ENCODE results near the gene DOK7.
A peak's percentile ranks its signal among the peaks of the same experiment; 100 is the strongest.

Gene DOK7

DNA sequence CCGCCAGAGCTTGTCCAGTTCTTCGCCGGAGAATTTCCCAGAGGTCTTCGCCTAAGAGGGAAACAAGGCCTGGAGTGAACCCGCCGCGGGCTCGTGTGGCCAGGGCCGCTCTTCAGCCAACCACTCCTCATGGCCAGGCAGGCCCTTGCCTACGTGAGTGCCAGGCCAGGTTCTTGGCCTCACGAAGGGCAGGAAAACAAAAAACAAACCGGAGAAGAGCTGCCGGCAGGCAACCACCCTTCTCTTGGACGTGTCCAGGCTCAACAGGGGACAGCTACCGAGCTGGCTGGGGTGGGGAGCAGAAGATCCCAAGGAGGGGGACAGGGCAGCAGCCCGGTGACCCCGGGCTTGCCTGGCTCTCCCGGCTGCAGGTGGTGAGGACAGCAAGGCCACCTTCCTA, 55.8 kb downstream of the DOK7 start:
- Mint-ChIP-seq H3K9me3 (no peaks in the 10 kb centered on the region), H3K27ac (no peak overlapping the region), H3K4me1 (peaks cover 3 to 5% of the 10 kb centered on the region in 2 donors), H3K27me3 (no peaks in the 10 kb centered on the region), H3K36me3 (peaks cover 49 to 55% of the 10 kb centered on the region in 2 donors), H3K4me3 (no peak overlapping the region)
- ATAC-seq (replicated peaks) (no peak), DNase-seq (no peak)

DNA sequence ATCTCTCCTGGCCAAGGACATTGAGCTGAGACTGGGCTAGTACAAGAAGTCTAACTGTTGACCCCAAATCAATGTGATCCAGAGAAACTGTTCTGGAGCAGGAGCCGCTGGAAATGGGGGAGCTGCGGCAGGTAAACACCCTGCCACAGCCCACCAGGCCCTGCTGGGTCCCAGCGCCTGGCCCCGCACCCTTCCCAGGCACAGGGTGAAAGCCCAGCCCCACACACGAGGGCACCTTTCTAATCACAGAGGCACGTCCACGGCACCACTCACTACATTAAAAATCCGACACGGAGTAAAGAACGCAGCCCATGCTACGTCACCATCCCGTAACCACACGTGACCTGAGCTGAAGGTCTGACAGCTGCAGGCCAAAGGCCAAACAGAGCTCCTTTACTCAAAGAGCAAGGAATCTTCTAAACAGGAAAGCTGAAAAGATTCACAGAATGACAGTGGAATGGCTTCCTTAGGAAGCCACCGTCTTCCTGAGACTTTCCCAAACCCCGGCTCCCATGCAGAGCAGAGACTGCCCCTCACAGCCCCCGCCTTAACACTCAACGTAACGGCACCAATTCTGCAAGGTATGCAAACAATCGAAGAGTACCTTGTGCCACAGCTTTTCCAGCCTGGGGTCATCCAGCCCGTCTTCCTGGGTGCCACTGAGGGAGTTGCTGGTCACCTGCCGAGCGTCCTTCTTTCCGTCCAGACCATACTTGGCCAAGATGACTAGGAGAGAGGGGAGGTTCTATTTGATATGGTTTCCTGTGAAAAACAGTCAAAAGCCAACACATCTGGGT, 56.6 kb downstream of the DOK7 start:
- Mint-ChIP-seq H3K27ac (peak overlapping the region; percentile 42), H3K36me3 (peaks cover 50 to 55% of the 10 kb centered on the region in 2 donors), H3K4me3 (no peak overlapping the region), H3K27me3 (no peaks in the 10 kb centered on the region), H3K4me1 (peaks cover 3 to 5% of the 10 kb centered on the region in 2 donors), H3K9me3 (no peaks in the 10 kb centered on the region)
- no peak for DNase-seq
- no peak for ATAC-seq (replicated peaks)

DNA sequence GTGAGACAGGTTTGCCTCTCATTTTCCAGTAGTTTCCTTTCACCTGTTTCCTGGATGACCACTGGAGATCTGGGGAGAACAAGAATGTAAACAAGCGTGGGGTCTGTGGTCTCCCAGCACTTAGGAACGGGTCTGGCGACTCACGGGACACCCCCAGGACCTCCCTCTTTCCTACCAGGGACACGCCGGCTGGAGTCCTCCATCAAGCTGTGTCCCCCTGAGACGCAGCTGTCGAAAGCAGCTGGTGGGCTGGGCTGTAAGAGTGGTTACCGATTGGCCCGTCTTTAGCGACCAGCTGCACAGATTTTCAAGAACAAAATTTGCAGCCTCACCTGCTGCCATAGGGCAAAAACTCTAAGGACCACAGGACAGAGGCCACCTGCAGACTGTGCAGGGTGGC, 57.2 kb downstream of the DOK7 start:
- no peak for DNase-seq
- Mint-ChIP-seq H3K4me1 (peaks cover 5% of the 10 kb centered on the region in 2 donors), H3K27me3 (no peaks in the 10 kb centered on the region), H3K4me3 (no peak overlapping the region), H3K36me3 (peaks cover 47 to 53% of the 10 kb centered on the region in 2 donors), H3K27ac (peak overlapping the region; percentile 25), H3K9me3 (no peaks in the 10 kb centered on the region)
- no peak for ATAC-seq (replicated peaks)

DNA sequence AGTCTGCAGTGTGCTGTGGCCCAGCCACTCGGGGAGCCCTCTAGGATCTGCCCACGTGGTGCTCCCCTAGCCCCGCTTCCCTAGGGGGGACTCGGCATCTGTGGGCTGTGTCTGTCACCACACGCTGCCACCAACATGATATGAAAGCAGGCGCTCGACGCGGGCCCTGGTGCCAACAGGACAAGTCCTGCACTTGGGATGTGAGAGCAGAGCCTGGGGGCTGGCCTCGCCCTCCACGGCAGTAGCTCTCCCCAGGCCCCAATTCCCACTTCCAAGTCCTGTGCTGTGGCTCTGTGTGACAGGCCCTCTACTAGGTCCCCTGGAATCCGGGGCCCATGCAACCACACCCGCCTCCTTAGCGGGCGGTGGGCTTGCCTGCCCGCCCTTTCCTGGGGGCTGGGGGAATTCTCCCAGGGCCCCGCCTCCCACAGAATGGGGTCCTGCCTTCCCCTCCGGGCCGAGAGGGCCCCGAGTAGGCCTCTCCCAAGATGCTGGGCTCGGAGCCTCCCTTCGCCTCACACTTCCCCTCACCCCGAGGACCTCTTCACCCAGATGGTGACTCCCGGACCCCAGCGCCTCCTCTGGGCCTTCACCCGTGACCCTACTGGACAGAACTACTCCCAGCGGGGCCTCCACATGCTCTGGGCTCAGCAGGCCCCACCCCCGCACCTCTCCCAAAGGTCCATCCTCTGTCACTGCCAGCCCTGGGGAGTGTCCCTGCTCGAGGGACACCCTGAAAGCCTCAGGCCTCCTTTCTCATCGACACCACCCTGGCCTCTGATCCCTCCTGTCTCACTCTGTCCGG, 57.9 kb downstream of the DOK7 start:
- Mint-ChIP-seq H3K9me3 (no peaks in the 10 kb centered on the region), H3K27ac (no peak overlapping the region), H3K4me3 (no peak overlapping the region), H3K27me3 (no peaks in the 10 kb centered on the region), H3K36me3 (peaks cover 41 to 49% of the 10 kb centered on the region in 2 donors), H3K4me1 (peaks cover 0 to 4% of the 10 kb centered on the region in 2 donors)
- ATAC-seq (replicated peaks): no peak
- no peak for DNase-seq

DNA sequence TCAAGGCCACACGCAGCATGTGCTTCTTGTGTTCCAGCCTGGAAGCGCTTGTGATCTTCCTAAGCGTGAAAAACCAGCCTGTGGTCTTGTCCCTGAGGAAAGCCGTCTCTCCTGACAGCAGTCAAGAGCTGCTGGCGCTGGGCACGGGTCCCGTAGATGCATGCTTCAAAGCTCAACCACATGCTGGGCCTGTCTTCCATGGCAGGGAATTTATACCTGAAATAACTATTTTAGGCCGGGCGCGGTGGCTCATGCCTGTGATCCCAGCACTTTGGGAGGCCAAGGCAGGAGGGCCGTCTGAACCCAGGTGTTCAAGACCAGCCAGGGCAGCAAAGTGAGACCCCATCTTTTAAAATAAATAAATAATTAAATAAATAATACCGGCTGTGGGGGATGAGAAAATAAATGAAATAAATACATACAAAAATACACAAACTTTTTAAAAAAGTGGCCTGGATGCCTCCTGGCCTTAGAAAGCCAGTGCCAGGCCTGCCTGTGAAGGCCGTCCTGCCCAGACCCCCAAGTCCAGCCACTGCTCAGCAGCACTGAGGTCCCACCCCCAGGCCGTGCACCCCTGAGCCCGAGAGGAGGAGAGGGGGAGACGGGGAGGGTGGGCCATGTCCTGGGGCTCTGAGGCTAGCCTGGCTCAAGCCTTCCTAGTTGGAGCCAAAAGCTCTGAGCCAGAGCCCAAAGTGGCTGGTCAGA, 58.7 kb downstream of the DOK7 start:
- Mint-ChIP-seq H3K36me3 (peaks cover 38 to 45% of the 10 kb centered on the region in 2 donors), H3K9me3 (no peaks in the 10 kb centered on the region), H3K4me1 (peaks cover 5 to 7% of the 10 kb centered on the region in 2 donors), H3K4me3 (no peak overlapping the region), H3K27me3 (no peaks in the 10 kb centered on the region), H3K27ac (no peak overlapping the region)
- DNase-seq: no peak
- no peak for ATAC-seq (replicated peaks)

DNA sequence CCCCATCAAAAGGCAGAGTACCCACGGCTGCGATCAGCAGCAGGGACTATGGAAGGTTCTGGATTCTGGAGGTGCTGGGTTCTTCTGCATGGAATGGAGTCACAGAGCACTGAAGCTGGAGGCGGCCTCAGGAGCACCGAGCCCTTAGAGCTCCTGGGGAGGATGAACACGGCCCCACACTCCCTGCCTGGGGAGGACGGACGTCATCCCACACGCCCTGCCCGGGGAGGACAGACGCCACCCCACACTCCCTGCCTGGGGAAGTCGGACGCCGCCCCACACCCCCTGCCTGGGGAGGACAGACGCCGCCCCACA, 59.2 kb downstream of the DOK7 start:
- H3K36me3 Mint-ChIP-seq: peaks cover 38 to 44% of the 10 kb centered on the region in 2 donors
- no peak overlapping the region for H3K4me3 Mint-ChIP-seq
- no peak for ATAC-seq (replicated peaks)
- DNase-seq: no peak
- no peak overlapping the region for H3K27ac Mint-ChIP-seq
- no peaks in the 10 kb centered on the region for H3K9me3 Mint-ChIP-seq
- H3K27me3 Mint-ChIP-seq: no peaks in the 10 kb centered on the region
- H3K4me1 Mint-ChIP-seq: peaks cover 7% of the 10 kb centered on the region in 2 donors

DNA sequence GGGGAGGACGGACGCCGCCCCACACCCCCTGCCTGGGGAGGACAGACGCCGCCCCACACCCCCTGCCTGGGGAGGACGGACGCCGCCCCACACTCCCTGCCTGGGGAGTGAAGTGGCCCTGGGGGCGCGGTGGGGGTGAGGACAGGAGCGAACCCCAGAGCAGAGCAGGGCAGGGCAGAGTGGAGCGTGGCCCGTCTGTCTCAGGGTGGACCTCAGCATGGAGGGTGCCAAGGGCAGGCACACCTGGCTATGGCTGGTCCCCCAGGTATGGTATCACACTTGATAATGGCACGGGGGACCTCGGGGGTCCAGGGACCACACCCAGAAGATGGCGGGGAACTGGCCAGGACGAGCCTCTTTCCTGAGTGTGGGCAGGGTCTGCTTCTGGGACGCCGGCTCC, 59.5 kb downstream of the DOK7 start:
- no peak for ATAC-seq (replicated peaks)
- DNase-seq: no peak
- Mint-ChIP-seq H3K27ac (no peak overlapping the region), H3K9me3 (no peaks in the 10 kb centered on the region), H3K27me3 (no peaks in the 10 kb centered on the region), H3K4me1 (peaks cover 7 to 11% of the 10 kb centered on the region in 2 donors), H3K36me3 (peaks cover 36 to 43% of the 10 kb centered on the region in 2 donors), H3K4me3 (no peak overlapping the region)

DNA sequence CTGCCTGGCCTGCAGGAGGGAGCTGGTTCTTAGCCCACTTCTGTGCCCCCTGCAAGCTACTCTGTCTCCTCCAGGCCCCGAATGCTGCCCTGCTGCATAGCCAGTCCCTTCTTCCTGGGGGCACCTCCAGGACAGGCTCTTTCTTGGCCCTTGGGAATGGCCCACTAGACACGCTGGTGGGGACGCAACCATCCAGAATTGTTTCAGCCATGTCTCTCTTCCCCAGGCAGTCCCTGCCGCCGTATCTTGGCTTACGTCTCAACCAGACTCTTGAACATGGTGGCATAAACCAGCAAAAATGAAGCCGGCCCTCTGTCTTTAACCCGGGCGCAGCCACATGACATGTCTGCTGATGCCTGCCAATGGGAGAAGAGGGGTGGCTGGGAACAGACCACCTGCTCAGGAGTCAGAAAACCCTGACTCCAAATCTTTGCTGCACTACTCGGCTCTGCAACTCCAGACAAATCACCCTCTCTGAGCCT, 60.1 kb downstream of the DOK7 start:
- no peaks in the 10 kb centered on the region for H3K9me3 Mint-ChIP-seq
- H3K4me3 Mint-ChIP-seq: no peak overlapping the region
- ATAC-seq (replicated peaks) (no peak), DNase-seq (no peak)
- H3K27me3 Mint-ChIP-seq: no peaks in the 10 kb centered on the region
- H3K36me3 Mint-ChIP-seq: peaks cover 33 to 45% of the 10 kb centered on the region in 2 donors
- no peak overlapping the region for H3K27ac Mint-ChIP-seq
- H3K4me1 Mint-ChIP-seq: peaks cover 7 to 13% of the 10 kb centered on the region in 2 donors

DNA sequence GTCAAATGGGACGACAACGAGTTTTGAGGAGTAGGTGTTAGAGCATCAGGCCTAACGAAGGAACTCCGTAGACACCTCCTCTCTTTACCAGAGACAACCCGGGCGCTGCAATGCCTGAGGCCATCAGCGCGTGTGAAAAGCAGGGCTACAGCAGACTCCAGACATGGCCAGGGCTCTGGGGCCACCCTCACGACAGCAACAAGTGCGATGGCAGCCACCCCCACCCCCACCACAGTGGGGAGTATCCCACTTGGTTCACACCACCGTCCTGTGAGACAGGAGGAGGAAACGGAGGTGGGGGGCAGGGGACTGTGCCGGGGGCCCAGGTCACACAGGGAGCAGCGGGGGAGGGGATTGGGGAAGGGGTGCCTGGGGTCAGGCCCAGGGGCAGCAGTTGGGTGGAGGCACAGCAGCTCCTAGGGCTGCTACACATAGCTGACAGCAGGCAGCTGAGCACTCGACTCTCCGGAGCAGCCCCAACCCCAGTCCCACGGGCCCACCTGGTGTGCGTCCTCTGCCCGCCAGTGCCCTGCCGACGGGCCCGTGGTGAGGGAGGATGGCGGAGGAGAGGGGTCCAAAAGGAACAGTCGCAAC, 60.6 kb downstream of the DOK7 start:
- H3K4me3 Mint-ChIP-seq: no peak overlapping the region

DNA sequence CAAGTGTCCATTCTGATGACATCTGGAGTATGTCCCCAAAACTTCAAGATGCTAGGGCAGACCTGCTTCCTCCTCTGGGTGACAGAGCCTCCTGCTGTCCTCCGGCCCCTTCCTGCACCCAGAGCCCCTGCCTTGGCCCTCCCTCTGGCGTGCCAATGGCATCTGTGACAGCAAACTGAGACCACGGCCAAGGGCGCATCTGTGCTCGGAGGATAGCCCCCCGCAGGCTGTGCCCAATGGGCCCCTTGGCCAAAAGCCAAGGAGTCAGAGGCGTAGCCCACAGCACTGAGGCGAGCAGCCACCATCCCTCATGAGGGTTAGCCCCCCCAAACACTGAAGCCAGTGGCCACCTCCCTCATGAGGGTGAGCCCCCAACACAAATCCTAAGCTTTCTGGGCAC, 61.2 kb downstream of the DOK7 start:
- Mint-ChIP-seq H3K9me3 (no peaks in the 10 kb centered on the region), H3K27ac (no peak overlapping the region), H3K4me1 (peaks cover 10 to 21% of the 10 kb centered on the region in 2 donors), H3K36me3 (peaks cover 35 to 49% of the 10 kb centered on the region in 2 donors), H3K27me3 (no peaks in the 10 kb centered on the region), H3K4me3 (no peak overlapping the region)
- DNase-seq (no peak), ATAC-seq (replicated peaks) (no peak)

More for the DNA sequence above, 60.6 kb downstream of the DOK7 start:
- Mint-ChIP-seq H3K4me1 (peaks cover 7 to 17% of the 10 kb centered on the region in 2 donors), H3K36me3 (peaks cover 33 to 47% of the 10 kb centered on the region in 2 donors), H3K27ac (no peak overlapping the region), H3K27me3 (no peaks in the 10 kb centered on the region), H3K9me3 (no peaks in the 10 kb centered on the region)
- DNase-seq (no peak), ATAC-seq (replicated peaks) (no peak)

DNA sequence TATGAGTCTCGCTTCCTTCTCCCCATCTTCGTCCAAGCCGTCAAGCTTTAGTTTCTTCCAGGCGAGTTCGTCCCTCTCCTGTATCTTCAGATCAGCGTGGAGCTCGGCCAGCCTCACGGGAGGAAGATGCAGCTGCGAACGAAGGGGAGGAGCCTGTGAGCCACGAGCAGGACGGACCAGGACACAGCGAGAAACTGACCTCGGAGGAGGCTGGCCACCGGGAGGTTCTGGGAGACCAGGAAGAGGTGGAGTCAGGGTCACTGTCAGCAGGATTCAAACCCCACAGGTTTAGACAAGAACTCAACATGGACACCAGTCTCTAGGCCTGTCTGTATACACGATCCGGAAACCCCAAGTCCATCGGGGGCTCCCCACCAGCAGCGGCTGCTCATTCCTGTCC, 61.8 kb downstream of the DOK7 start:
- no peak for ATAC-seq (replicated peaks)
- peaks cover 30 to 46% of the 10 kb centered on the region in 2 donors for H3K36me3 Mint-ChIP-seq

DNA sequence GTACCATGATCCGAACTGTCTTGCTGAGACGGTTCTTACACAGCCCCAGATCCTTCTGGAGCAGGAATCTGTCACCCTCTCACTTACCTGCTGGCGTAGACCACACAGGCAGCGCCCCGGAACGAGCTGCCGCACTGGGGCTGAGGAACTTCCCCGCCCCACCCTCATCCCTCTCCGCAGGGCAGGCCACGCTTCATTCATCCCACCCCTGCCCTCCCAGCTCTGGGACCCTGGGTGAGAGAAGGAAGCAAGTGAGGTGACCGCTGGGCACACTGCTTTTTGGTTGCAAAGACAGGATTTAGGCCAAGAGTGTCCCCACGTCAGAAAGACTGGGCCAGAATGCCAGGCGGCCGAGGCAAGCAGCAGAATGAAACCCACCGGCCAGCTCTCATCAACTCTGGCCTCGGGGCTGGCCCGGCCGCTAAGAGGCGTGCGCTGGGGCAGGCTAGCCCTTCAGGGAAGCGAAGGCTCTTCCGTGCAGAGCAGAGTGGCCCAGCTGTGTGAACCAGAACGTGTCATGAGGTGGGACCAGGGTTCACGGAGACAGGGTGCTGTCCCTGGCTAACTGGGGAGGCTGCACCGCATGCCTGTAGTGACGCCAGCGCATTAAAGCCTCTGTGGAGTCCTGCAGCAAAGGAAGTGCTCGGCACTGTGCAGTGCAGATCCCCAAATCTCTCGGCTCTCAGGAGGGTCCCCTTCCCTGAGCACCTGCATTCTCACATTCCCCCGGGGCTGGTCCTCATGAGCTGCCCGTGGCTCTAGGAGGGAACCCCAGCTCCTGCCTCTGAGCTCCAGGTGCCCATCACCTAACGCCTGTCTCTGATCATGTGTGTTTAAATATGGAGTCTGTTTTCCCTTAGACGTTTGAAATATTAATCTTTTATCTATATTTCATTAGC, 62.7 kb downstream of the DOK7 start:
- no peaks in the 10 kb centered on the region for H3K27me3 Mint-ChIP-seq
- no peak for DNase-seq

More for the DNA sequence above, 61.8 kb downstream of the DOK7 start:
- Mint-ChIP-seq H3K4me3 (no peak overlapping the region), H3K9me3 (no peaks in the 10 kb centered on the region), H3K27me3 (no peaks in the 10 kb centered on the region), H3K4me1 (peaks cover 15 to 27% of the 10 kb centered on the region in 2 donors), H3K27ac (no peak overlapping the region)
- no peak for DNase-seq

DNA sequence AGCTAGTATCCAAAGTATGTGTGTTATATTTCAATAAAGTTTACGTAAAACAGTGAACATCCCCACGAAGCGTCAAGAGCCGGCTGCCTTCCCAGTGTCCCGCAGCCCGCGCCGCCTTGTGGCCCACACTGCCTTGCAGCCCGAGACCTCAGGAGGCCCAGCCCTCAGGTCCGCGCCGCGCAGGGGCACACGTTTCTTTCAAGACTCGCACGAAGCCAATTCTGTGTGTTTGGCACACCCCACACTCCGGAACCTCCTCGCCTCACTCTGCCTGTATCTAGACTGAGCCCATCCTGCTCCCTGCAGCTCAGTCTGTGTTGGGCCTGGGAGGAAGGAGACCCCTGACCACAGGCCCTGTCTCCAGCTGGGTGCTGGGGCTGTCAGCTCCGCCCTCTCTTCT, 63.4 kb downstream of the DOK7 start:
- ATAC-seq (replicated peaks) (no peak), DNase-seq (no peak)
- Mint-ChIP-seq H3K4me3 (no peak overlapping the region), H3K27ac (no peak overlapping the region), H3K27me3 (no peaks in the 10 kb centered on the region), H3K9me3 (no peaks in the 10 kb centered on the region), H3K4me1 (peaks cover 26 to 42% of the 10 kb centered on the region in 2 donors), H3K36me3 (peaks cover 23 to 37% of the 10 kb centered on the region in 2 donors)

More for the DNA sequence above, 62.7 kb downstream of the DOK7 start:
- ATAC-seq (replicated peaks): no peak
- Mint-ChIP-seq H3K4me3 (no peak overlapping the region), H3K9me3 (no peaks in the 10 kb centered on the region), H3K36me3 (peaks cover 26 to 40% of the 10 kb centered on the region in 2 donors), H3K27ac (no peak overlapping the region), H3K4me1 (peaks cover 22 to 36% of the 10 kb centered on the region in 2 donors)
